Measurements from ENCODE around the gene NPTX1.

NPTX1 gene

GRCh38 chr17:80477647-80478478 lies 1.5 kb upstream of the NPTX1 start:
- peak; percentile 41; the same call in 1 of the 2 replicates for TF ChIP-seq CTCF (IDR thresholded peaks at IDR 0.05; ENCODE audit: low read depth, low read length)
- peak overlapping the region; percentile 49 for H3K4me3 ChIP-seq (ENCODE audit: low read depth, low read length)

DNA sequence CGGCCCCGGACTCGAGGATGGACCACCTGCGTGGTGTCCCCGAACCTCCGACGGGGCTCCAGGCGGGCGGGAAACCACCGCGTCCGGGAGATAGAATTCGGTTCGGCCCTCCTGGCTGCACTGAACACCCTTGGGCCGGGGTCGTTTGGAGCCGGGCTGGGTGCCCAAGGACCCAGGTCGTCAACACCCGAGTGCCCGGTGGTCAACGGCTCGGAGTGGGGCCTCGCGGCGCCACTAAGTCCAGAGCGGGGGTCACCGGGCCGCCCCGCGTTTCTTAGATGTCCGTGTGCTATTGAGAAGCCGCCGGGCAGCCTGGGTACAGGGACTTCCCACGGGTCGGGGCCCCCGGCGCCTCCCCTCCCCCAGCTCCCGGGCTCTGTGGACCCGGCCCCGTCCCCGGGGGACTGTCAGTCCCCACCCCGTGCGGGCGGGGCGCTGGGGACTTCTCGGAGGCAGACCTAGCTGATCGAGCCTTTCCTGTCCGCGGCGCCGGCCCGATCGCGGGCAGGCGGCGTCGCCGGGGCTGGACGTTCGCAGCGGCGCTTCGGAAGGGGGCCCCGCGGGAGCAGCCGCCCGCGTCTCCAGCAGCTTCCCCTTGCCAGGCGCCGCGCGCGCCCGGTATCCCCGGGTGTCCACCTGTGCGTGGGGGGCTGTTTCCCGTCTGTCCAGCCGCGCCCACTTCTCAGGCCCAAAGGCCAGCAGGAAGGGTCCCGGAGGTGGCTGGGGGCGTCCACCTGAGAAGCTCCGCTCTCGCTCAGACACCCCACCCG lies 655 bp upstream of the NPTX1 start:
- TF ChIP-seq CTCF (IDR thresholded peaks at IDR 0.05; ENCODE audit: low read depth, low read length) = no peak
- H3K4me3 ChIP-seq (ENCODE audit: low read depth, low read length) = peak overlapping the region; percentile 49

DNA sequence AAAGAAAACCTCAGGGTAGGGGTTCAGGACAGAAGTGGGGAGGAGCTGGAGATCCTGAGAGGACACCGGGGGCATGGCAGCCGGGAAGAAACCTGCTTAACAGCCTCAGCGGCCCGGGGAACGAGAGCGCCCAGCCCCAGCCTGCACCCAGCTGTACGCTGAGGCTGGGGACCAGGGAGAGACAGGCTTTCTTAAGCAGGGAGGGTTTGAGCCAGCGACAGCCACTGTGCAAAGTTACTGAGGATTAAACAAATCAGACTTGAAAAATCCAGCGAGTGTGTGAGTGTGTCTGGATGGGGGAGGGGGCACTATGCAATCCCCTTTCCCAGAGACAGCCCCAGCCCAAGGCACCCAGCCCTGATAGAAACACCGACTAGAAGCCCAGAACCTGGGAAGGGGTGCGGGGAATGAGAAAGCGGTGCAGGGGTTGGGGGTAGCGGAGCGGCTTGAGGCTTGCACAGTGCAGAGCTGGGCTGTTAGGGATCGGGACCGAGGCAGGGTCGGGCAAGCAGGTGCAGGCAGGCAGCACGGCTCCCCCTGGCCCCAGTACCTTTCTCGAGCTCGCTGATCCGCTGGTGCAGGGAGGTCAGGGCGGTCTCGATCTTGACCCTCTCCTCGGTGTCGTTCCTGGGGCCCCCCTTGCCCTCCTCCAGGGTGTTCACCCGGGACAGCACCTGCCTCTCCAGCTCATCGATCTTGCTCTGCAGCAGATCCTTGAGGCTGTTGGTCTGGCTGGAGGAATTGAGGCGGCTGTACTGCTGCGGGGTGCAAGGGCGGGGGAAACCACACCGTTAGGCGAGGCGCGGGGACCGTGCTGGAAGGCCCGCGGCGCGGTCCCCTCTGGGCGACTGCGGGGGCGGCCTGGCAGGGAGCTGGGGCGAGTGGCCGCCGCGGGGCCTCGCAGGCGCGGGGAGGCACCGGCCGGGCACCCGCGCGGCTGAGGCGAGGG lies 1.2 kb downstream of the NPTX1 start:
- TF ChIP-seq CTCF (IDR thresholded peaks at IDR 0.05; ENCODE audit: low read depth, low read length) = no peak
- H3K4me3 ChIP-seq (ENCODE audit: low read depth, low read length) = peak overlapping the region; percentile 59

GRCh38 chr17:80474231-80474960 lies 2.0 kb downstream of the NPTX1 start:
- H3K4me3 ChIP-seq (ENCODE audit: low read depth, low read length) = peak overlapping the region; percentile 59
- no peak for TF ChIP-seq CTCF (IDR thresholded peaks at IDR 0.05; ENCODE audit: low read depth, low read length)

GRCh38 chr17:80473701-80474100 lies 2.7 kb downstream of the NPTX1 start:
- no peak for TF ChIP-seq CTCF (IDR thresholded peaks at IDR 0.05; ENCODE audit: low read depth, low read length)
- H3K4me3 ChIP-seq (ENCODE audit: low read depth, low read length) = peak overlapping the region; percentile 59

DNA sequence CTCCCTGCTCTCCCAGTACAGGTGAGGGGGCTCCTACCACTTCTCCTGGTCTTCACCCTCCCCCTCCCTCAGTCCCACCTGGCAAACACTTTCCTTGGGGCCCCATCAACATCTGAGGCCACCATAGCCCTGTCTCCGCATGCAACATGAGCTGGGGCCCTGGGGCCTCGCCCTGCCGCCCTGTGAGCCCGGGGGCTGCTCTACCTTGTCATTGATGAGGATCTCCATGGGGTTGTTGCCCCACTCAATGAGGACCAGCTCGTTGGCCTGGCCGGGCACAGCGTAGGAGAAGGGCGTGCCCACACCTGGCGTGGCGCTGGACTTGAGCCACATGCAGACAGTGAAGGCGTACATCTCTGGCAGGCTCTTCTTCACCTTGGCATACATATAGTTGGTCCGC lies 3.4 kb downstream of the NPTX1 start:
- H3K4me3 ChIP-seq (ENCODE audit: low read depth, low read length) = no peak overlapping the region
- no peak for TF ChIP-seq CTCF (IDR thresholded peaks at IDR 0.05; ENCODE audit: low read depth, low read length)
